Measurements from ENCODE around the gene MAP2.

Gene MAP2

GRCh38 chr2:209663139-209663538 lies 239.3 kb downstream of the MAP2 start:
- no peak for DNase-seq

GRCh38 chr2:209663656-209664055 lies 239.8 kb downstream of the MAP2 start:
- DNase-seq, result no peak

GRCh38 chr2:209666296-209666695 lies 242.4 kb downstream of the MAP2 start:
- no peak for DNase-seq

GRCh38 chr2:209671020-209671680 lies 247.3 kb downstream of the MAP2 start:
- DNase-seq, result no peak

GRCh38 chr2:209673811-209674210 lies 250.0 kb downstream of the MAP2 start:
- no peak for DNase-seq

- DNase-seq, result no peak
Measured at GRCh38 chr2:209680596-209680995, 256.7 kb downstream of the MAP2 start.

GRCh38 chr2:209681201-209681735 lies 257.4 kb downstream of the MAP2 start:
- no peak for DNase-seq

GRCh38 chr2:209682646-209683045 lies 258.8 kb downstream of the MAP2 start:
- DNase-seq, result no peak

GRCh38 chr2:209685340-209685739 lies 261.5 kb downstream of the MAP2 start:
- no peak for DNase-seq

- DNase-seq, result no peak
Measured at GRCh38 chr2:209685963-209686362, 262.1 kb downstream of the MAP2 start.

- DNase-seq, result no peak
Measured at GRCh38 chr2:209686448-209686847, 262.6 kb downstream of the MAP2 start.

GRCh38 chr2:209687323-209687969 lies 263.6 kb downstream of the MAP2 start:
- DNase-seq, result no peak

GRCh38 chr2:209688385-209688784 lies 264.5 kb downstream of the MAP2 start:
- DNase-seq, result no peak

- peak; percentile 76 for DNase-seq
Measured at GRCh38 chr2:209690029-209690754, 266.3 kb downstream of the MAP2 start.

GRCh38 chr2:209694748-209695147 lies 270.9 kb downstream of the MAP2 start:
- no peak for DNase-seq

GRCh38 chr2:209696836-209697711 lies 273.2 kb downstream of the MAP2 start:
- no peak for DNase-seq

- no peak for DNase-seq
Measured at GRCh38 chr2:209702775-209703174, 278.9 kb downstream of the MAP2 start.

GRCh38 chr2:209713219-209713618 lies 289.4 kb downstream of the MAP2 start:
- no peak for DNase-seq

GRCh38 chr2:209719034-209719433 lies 295.2 kb downstream of the MAP2 start:
- DNase-seq, result peak; percentile 29

- no peak for DNase-seq
Measured at GRCh38 chr2:209721497-209721896, 297.6 kb downstream of the MAP2 start.

- no peak for DNase-seq
Measured at GRCh38 chr2:209726311-209726710, 302.5 kb downstream of the MAP2 start.

- no peak for DNase-seq
Measured at GRCh38 chr2:209727077-209727476, 303.2 kb downstream of the MAP2 start.

- DNase-seq, result no peak
Measured at GRCh38 chr2:209734805-209735204, 311.0 kb downstream of the MAP2 start.

Data from MV-4-11 (cell line).